ENCODE measurements around the gene PDLIM5. TPM values are rescaled to one million over a fixed set of nuclear protein-coding genes. Genes with fewer than 3 reads are reported as not detected.

PDLIM5 gene
- total and polyA plus RNA-seq, 2 of the 8 experiments (the other 6 are each of a cell fraction or from before 2014, with no cell fraction given), result 37.3 to 62.1 TPM

GRCh38 chr4:94595013-94595412 is 143.3 kb downstream of the PDLIM5 start (continued):
- TF ChIP-seq CHD7 (IDR thresholded peaks at IDR 0.05; ENCODE audit: insufficient replicate concordance, low read length), result no peak
- TF ChIP-seq HDAC2 (IDR thresholded peaks at IDR 0.05; ENCODE audit: borderline replicate concordance in 1 of 2, low read depth in 2 of 2, low read length in 2 of 2), result no peak
- TF ChIP-seq CBX8 (IDR thresholded peaks at IDR 0.05; ENCODE audit: borderline replicate concordance, low read depth, low read length), result no peak
- TF ChIP-seq JUND (IDR thresholded peaks at IDR 0.05; ENCODE audit: low read length), result no peak
- TF ChIP-seq TCF12 (IDR thresholded peaks at IDR 0.05; ENCODE audit: low read depth, low read length), result no peak
- TF ChIP-seq POLR2AphosphoS5 (IDR thresholded peaks at IDR 0.05; ENCODE audit: low read depth, low read length), result no peak
- TF ChIP-seq ASH2L (IDR thresholded peaks at IDR 0.05; ENCODE audit: low read length), result no peak
- TF ChIP-seq EP300 (IDR thresholded peaks at IDR 0.05; ENCODE audit: borderline replicate concordance in 1 of 2, low read depth in 2 of 2, low read length in 2 of 2), result no peak
- TF ChIP-seq HDAC6 (IDR thresholded peaks at IDR 0.05; ENCODE audit: low read depth, low read length), result no peak
- TF ChIP-seq NRF1 (IDR thresholded peaks at IDR 0.05; ENCODE audit: low read depth, low read length), result no peak
- TF ChIP-seq SAP30 (IDR thresholded peaks at IDR 0.05; ENCODE audit: insufficient read depth, insufficient replicate concordance, low read length), result no peak
- no peak for TF ChIP-seq MAX (IDR thresholded peaks at IDR 0.05)

Data from H1 (cell line).